Measurements from ENCODE around the gene EML6.
A peak's percentile ranks its signal among the peaks of the same experiment; 100 is the strongest.
"Not testable (repeated sequence)": the region's sequence is repeated elsewhere in the genome, so short reads cannot be mapped to it uniquely, and the experiment has no call there.

The EML6 gene

GRCh38 chr2:54723131-54723995 is at the start of gene EML6:
TSS of gene EML6 (plus strand) at chr2:54723662. CDS start at chr2:54725062, 1,400 bp downstream.
- peak; percentile 99 for DNase-seq (ENCODE audit: low spot score)

- no peak for DNase-seq (ENCODE audit: low spot score)
Observed at GRCh38 chr2:54675281-54675680, 48.2 kb upstream of the EML6 start.

GRCh38 chr2:54675738-54676137 is 47.7 kb upstream of the EML6 start:
- no peak for DNase-seq (ENCODE audit: low spot score)

- no peak for DNase-seq (ENCODE audit: low spot score)
Observed at GRCh38 chr2:54676656-54677055, 46.8 kb upstream of the EML6 start.

DNA sequence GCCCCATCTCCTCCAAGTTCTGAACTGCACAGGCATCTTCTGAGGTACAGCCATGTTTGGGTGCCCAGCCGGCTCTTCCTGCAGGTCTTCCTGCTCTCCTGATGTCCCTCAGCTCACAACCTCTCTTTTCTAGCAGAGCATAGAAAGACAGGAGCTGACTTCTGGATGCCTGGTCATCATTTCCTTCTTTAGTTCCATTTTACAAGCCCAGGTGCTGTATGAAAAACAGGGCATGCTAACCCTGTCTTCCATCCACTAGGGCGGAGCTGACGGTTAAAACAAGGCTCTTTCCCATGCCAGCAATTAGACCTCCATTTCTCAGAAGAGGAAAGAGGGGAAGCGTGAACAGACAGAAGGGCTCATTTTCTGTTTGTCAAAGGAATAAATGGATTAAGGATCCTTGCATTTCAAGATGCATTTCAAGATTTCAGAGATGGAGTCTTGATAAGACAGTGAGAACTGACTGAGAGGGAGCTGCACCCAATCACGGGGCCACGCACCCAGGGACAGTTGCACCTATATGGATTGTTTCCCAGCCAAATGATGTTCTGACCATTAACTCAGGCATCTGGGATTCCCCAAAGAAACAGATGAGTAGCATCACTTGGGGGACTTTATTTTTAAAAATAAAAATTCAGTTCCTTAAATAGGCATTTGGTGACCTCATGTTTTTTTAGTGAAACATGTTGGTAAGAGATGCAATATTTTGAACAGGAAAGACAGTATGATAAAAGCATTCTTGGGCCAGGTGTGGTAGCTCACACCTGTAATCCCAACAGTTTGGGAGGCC is 45.8 kb upstream of the EML6 start:
- DNase-seq (ENCODE audit: low spot score) = no peak

GRCh38 chr2:54678719-54679118 is 44.7 kb upstream of the EML6 start:
- DNase-seq (ENCODE audit: low spot score) = no peak

GRCh38 chr2:54680397-54681041 is 42.9 kb upstream of the EML6 start:
- no peak for DNase-seq (ENCODE audit: low spot score)

DNA sequence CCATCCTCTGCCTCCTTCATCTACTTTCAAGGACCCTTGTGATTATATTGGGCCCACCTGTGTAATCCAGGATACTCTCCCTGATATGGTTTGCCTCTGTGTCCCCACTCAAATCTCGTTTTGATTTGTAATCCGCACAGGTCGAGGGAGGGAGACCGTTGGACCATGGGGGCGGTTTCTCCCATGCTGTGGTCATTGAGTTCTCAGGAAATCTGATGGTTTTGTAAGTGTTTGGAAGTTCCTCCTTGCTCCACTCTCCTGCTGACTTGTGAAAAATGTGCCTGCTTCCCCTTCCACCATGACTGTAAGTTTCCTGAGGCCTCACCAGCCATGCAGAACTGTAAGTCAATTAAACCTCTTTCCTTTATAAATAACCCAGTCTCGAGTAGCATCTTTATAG is 42.0 kb upstream of the EML6 start:
- DNase-seq (ENCODE audit: low spot score) = no peak

- DNase-seq (ENCODE audit: low spot score) = no peak
Observed at GRCh38 chr2:54683596-54683995, 39.9 kb upstream of the EML6 start.

DNA sequence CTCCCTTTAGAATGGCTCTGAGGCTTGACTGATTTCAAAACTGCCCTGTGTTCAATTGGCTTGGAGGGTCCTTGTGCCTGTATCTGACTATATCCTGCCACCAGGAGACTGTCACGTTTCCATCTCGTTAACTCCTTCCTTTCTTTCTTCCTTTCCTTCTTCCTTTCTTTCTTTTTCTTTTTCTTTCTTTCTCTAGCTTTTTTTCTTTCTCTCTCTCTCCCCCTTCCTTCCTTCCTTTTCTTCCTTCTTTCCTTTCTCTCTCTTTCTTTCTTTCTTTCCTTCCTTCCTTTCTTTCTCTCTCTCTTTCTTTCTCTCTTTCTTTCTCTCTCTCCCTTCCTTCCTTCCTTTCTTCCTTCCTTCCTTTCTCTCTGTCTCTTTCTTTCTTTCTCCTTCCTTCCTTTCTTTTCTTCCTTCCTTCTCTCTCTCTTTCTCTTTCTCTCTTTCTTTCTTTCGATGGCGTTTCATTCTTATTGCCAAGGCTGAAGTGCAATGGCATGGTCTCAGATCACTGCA is 38.1 kb upstream of the EML6 start:
- no peak for DNase-seq (ENCODE audit: low spot score)

- no peak for DNase-seq (ENCODE audit: low spot score)
Observed at GRCh38 chr2:54687595-54688152, 35.8 kb upstream of the EML6 start.

- DNase-seq (ENCODE audit: low spot score) = no peak
Observed at GRCh38 chr2:54691445-54692135, 31.9 kb upstream of the EML6 start.

DNA sequence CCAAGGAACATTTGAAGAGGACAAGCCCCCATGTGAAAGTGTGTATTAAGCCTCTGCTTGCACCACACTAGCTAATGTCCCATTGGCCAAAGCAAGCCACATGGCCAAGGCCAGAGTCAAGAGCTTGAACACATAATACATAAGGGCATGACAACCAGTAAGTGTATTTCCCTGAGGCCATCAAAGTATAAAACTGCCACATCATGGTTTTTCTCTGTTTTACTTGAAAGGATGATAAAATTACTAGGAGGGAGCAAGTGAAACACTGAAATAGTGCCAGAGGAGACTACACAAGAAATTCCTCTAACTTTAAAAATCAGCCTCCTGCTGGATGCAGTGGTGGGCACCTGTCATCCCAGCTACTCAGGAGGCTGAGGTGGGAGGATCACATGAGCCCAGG is 30.9 kb upstream of the EML6 start:
- DNase-seq (ENCODE audit: low spot score) = no peak

- no peak for DNase-seq (ENCODE audit: low spot score)
Observed at GRCh38 chr2:54695378-54695777, 28.1 kb upstream of the EML6 start.

GRCh38 chr2:54697934-54698333 is 25.5 kb upstream of the EML6 start:
- no peak for DNase-seq (ENCODE audit: low spot score)

- DNase-seq (ENCODE audit: low spot score) = not testable (repeated sequence)
Observed at GRCh38 chr2:54698926-54699325, 24.5 kb upstream of the EML6 start.

GRCh38 chr2:54699665-54700064 is 23.8 kb upstream of the EML6 start:
- DNase-seq (ENCODE audit: low spot score) = no peak

- DNase-seq (ENCODE audit: low spot score) = no peak
Observed at GRCh38 chr2:54701029-54701428, 22.4 kb upstream of the EML6 start.

GRCh38 chr2:54704238-54704637 is 19.2 kb upstream of the EML6 start:
- no peak for DNase-seq (ENCODE audit: low spot score)

DNA sequence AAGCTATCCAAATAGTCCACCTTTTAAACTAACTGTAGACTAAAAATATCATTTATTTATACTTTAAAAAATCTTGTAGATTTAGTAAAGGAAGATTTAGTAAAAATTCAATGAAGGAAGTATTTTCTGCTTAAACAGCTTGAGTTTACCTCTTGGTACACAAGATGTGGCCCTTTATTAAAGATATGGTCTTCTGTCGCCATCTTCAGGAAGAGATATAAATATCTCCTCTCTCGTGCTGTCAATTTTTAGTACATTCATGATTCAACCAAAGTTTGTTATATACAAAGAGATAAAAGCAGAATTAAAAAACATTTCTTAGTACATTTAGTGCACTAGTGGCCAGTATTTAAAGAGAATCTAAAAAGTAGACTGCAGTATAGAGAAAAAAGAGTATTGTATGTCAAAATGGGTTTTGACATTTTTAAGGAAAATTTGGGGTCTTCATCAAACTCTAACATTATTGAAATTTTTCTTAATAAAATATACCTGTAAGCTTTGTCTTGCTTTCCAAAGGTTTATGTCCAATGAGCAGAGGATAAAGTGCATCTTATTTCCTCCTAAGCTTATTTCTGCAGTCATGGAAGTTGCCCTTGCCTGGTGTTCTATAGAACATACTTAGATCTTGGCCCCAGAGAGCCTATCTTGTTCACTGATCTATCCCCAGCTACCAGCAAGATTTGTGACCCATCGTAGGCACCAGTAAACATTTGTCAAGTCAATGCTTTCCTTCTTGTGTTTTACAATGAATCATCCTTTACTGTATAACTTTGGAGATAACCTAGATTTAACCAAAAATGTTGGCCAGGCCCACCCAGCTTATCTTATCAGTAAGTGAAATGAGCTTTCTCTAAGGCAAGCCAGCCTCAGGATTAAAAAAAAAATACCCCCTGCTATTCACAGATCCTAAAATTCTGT is 18.5 kb upstream of the EML6 start:
- peak; percentile 59 for DNase-seq (ENCODE audit: low spot score)

All from putamen (tissue), 1 donor.